PFSK-1 (cell line): ENCODE data around the gene DDX39A.

ENCODE experiments used
- FOXP2 ChIP-seq: optimal IDR thresholded peaks from 2 replicates; pipeline ENCODE3; 2011; ENCODE audit warnings: borderline replicate concordance, control low read depth, inconsistent platforms; ENCODE audit not compliant: insufficient read depth; ENCODE audit errors: extremely low read length, extremely low read depth
- POLR2AphosphoS5 ChIP-seq: IDR thresholded peaks from 2 replicates; pipeline ENCODE4 v1.6.1; 2012; ENCODE audit warnings: low read depth, mild to moderate bottlenecking, control low read depth, low read length, moderate library complexity
- SIN3A ChIP-seq: IDR thresholded peaks from 2 replicates; pipeline ENCODE4 v1.6.1; 2012; ENCODE audit warnings: mild to moderate bottlenecking, low read length, moderate library complexity, borderline replicate concordance; ENCODE audit not compliant: insufficient read depth
- TAF1 ChIP-seq: IDR thresholded peaks from 2 replicates; pipeline ENCODE4 v1.6.1; 2012; ENCODE audit warnings: low read length, control low read depth, borderline replicate concordance; ENCODE audit not compliant: insufficient read depth
- TF ChIP-seq, protein P1 (sequence below), 2 experiments: IDR thresholded peaks; 2 replicates each; pipeline versions ENCODE4 v1.6.1 to v1.8.0; 2011 to 2012; ENCODE audit warnings: low read depth in 2 of 2, low read length in 2 of 2, control low read depth in 1 of 2, inconsistent platforms in 1 of 2, mild to moderate bottlenecking in 1 of 2, moderate library complexity in 1 of 2; ENCODE audit not compliant: insufficient read depth in 1 of 2

Gene DDX39A

DNA sequence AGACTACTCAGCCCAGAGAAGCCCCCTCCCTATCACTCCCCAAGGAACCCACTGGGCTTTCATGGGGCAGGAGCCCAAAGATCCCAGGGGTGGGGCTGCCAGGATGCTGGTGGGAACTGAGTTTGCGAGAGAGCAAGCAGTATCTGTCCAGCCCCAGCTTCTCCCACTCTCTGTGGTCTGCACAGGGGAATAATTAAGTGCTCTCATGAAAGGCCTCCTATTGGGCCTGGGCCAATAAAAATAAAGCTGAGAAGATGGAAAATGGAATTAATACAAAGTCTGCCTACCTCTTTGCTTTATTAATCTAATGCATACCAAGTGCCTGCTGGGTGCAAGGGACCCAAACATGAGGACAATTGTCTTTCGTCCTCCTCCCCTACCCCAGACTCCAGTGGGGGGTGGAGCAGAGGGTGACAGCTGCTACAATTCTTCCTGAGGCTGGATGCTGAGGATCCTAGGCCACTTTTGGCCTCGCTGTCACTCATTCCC, 5.4 kb downstream of the DDX39A start:
- TF ChIP-seq FOXP2 (no peak), SIN3A (no peak), TAF1 (no peak), POLR2AphosphoS5 (no peak)
- TF ChIP-seq, protein P1, sequence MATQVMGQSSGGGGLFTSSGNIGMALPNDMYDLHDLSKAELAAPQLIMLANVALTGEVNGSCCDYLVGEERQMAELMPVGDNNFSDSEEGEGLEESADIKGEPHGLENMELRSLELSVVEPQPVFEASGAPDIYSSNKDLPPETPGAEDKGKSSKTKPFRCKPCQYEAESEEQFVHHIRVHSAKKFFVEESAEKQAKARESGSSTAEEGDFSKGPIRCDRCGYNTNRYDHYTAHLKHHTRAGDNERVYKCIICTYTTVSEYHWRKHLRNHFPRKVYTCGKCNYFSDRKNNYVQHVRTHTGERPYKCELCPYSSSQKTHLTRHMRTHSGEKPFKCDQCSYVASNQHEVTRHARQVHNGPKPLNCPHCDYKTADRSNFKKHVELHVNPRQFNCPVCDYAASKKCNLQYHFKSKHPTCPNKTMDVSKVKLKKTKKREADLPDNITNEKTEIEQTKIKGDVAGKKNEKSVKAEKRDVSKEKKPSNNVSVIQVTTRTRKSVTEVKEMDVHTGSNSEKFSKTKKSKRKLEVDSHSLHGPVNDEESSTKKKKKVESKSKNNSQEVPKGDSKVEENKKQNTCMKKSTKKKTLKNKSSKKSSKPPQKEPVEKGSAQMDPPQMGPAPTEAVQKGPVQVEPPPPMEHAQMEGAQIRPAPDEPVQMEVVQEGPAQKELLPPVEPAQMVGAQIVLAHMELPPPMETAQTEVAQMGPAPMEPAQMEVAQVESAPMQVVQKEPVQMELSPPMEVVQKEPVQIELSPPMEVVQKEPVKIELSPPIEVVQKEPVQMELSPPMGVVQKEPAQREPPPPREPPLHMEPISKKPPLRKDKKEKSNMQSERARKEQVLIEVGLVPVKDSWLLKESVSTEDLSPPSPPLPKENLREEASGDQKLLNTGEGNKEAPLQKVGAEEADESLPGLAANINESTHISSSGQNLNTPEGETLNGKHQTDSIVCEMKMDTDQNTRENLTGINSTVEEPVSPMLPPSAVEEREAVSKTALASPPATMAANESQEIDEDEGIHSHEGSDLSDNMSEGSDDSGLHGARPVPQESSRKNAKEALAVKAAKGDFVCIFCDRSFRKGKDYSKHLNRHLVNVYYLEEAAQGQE (IDR thresholded peaks at IDR 0.05; ENCODE audit: insufficient read depth in 1 of 2, low read depth in 2 of 2, low read length in 2 of 2) = no peak

DNA sequence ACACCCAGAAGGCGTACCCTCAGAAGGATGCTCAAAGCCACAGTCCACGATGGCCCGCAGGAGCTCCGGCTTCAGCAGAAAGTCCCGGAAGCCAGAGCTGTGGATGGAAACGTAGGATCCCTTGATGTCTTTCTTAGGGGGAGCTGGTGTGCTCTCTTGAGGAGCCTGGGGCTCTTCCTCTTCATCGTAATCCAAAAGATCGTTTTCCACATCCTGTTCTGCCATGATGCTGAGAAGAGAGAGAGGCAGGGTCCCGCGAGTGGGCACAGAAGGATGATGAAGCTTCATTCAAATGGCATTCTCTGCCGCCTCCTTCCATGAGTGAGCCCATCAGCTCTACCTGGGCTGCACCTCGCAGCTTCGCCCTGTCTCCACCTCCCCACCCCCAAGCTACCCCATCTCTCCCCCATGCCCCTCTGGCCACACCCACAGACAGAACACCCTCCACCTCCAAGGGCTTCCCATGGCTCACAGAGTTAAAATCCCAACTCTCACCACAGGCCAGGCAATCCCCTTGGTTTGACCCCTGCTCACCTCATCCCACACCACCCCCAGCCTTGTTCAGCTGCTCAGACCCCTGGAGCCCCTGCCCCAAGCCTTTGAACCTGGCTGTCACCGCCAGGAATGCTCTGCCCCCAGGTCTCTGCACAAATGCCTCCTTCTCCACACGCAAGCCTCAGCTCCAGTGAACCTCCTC, 6.0 kb downstream of the DDX39A start:
- TF ChIP-seq, protein P1 (IDR thresholded peaks at IDR 0.05; ENCODE audit: insufficient read depth in 1 of 2, low read depth in 2 of 2, low read length in 2 of 2) = no peak
- TF ChIP-seq SIN3A (no peak), TAF1 (no peak), POLR2AphosphoS5 (no peak), FOXP2 (no peak)

DNA sequence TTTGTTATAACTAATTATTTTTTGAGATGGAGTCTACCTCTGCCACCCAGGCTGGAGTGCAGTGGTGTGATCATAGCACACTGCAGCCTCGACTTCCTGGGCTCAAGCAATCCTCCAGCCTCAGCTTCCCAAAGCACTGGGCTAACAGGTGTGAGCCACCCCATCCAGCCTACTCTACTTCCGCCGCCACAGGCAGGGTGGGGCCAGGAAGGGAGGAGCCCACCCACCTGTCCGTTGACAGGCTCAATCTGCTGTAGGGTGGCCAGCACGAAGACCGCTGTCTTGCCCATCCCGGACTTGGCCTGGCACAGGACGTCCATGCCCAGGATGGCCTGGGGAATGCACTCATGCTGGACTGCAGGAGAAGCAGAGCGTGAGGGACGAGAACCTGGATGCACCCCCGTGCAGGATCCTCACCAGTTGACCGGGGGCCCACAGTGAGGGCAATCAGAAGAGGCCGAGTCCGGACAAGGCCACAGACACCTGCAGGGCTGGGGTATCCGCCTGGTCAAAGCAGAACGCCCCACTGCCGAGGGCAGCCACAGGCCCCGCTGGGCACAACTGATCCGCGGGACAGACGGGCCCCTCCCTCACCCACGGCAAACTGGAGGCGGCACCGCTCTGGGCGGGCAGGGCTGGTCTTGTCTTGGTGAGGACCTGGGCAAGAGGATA, 6.7 kb downstream of the DDX39A start:
- TF ChIP-seq FOXP2 = no peak
- no peak for TF ChIP-seq SIN3A
- no peak for TF ChIP-seq TAF1
- TF ChIP-seq, protein P1 (IDR thresholded peaks at IDR 0.05; ENCODE audit: insufficient read depth in 1 of 2, low read depth in 2 of 2, low read length in 2 of 2) = no peak
- TF ChIP-seq POLR2AphosphoS5 = no peak

DNA sequence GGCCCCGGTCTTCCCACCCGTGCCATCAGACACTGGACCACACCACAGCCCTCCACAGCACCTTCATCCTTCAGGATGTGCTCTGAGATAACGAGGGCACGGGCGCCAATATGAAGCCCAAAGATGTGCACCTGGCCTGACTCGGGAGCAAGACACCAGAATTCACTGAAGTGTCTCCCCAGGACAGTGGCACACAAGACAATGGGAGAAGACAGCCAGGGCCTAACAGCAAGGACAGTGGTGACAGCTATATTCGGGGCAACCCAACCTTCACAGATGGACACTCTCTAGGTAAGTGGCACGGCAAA, 7.2 kb downstream of the DDX39A start:
- no peak for TF ChIP-seq SIN3A
- TF ChIP-seq, protein P1 (IDR thresholded peaks at IDR 0.05; ENCODE audit: insufficient read depth in 1 of 2, low read depth in 2 of 2, low read length in 2 of 2) = no peak
- no peak for TF ChIP-seq POLR2AphosphoS5
- TF ChIP-seq TAF1 = no peak
- no peak for TF ChIP-seq FOXP2
